Prostate gland (tissue), 2 donors: ENCODE data around the gene HTRA2. TPM values are rescaled to one million over a fixed set of nuclear protein-coding genes. Genes with fewer than 3 reads are reported as not detected.

Experiments
- DNase-seq: peaks from one replicate; pipeline ENCODE4 v3.0.0-alpha.2; 2019; ENCODE audit warnings: low spot score
- H3K27ac ChIP-seq, 2 donors: fragments of 200-600 bp; sonication (generic); 2 replicates each; pipeline ENCODE4 v1.5.1; 2017 to 2019
- H3K27me3 ChIP-seq: fragments of 200-600 bp; sonication (generic); replicated peaks from 2 replicates; pipeline ENCODE4 v1.5.1; 2019; ENCODE audit not compliant: insufficient read depth
- H3K36me3 ChIP-seq, 2 donors: fragments of 200-600 bp; sonication (generic); 1 replicate in 1 of 2; 2 replicates in 1 of 2; pipeline versions ENCODE4 v1.5.1 to v1.8.1; 2017 to 2019
- H3K4me1 ChIP-seq: fragments of 200-600 bp; sonication (generic); replicated peaks from 2 replicates; pipeline ENCODE4 v1.5.1; 2019
- H3K4me3 ChIP-seq, 2 donors: fragments of 200-600 bp; sonication (generic); 2 replicates each; pipeline ENCODE4 v1.5.1; 2017 to 2019
- H3K9me3 ChIP-seq: fragments of 200-600 bp; sonication (generic); 2 replicates; pipeline ENCODE4 v1.5.1; 2017
- POLR2A ChIP-seq: fragments of 450-650 bp; IDR thresholded peaks from one replicate; pipeline ENCODE4 v1.6.1; 2016; ENCODE audit warnings: antibody characterized with exemption, mild to moderate bottlenecking
- POLR2AphosphoS5 ChIP-seq: sonication (generic); formaldehyde crosslinking; IDR thresholded peaks from one replicate; pipeline ENCODE4 v1.6.1; 2017; ENCODE audit warnings: antibody characterized with exemption
- WGBS: methylation state at CpG from one replicate; pipeline ENCODE4 v1.1.5; 2018; 5-methylcytosine and 5-hydroxymethylcytosine counted together
- intact Hi-C: fragments of 100-400 bp; cut with DNase I; formaldehyde crosslinking; loops from one replicate; pipeline ENCODE4 v1.14.2; 2022
- total RNA-seq, 2 donors: library from RNA; depleted of rRNA; stranded (reverse); fragments of >200 nt; gene quantifications; one replicate each; pipeline ENCODE4 v1.1.0, GENCODE V29; 2016
- TF ChIP-seq, protein P1 (sequence below), 4 experiments: fragments of 200-600 bp in 2 of 4; fragments of 450-650 bp in 2 of 4; sonication (generic) in 2 of 4; IDR thresholded peaks; 1 replicate in 3 of 4; 2 replicates in 1 of 4; pipeline ENCODE4 v1.5.1; 2016 to 2019; ENCODE audit warnings: antibody characterized with exemption in 4 of 4, mild to moderate bottlenecking in 2 of 4, moderate library complexity in 2 of 4

The HTRA2 gene
- total RNA-seq, 2 donors from 2014 or later: 19.1 to 37.9 TPM

DNA sequence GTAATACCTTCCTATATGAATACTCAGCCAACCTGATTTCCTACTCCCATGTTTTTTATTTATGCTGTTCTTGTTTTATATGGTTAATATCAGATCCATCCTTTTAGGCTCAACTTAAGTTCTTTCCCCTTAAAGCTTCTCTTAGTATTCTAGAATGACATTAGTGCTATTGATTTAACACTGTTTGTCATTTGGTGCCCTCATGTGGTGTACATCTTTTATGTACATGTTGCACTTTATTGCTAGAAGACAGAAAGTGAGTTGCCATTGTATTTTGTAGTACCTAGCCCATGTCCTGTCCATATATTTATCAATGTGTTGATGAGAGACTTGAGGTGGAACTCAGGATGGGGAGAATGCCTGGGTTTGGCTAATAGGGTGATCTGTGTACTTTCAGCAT, 2.5 kb downstream of the HTRA2 start:
- H3K4me1 ChIP-seq: peaks cover 7% of the 10 kb centered on the region
- no peaks in the 10 kb centered on the region for H3K27me3 ChIP-seq
- TF ChIP-seq, protein P1, sequence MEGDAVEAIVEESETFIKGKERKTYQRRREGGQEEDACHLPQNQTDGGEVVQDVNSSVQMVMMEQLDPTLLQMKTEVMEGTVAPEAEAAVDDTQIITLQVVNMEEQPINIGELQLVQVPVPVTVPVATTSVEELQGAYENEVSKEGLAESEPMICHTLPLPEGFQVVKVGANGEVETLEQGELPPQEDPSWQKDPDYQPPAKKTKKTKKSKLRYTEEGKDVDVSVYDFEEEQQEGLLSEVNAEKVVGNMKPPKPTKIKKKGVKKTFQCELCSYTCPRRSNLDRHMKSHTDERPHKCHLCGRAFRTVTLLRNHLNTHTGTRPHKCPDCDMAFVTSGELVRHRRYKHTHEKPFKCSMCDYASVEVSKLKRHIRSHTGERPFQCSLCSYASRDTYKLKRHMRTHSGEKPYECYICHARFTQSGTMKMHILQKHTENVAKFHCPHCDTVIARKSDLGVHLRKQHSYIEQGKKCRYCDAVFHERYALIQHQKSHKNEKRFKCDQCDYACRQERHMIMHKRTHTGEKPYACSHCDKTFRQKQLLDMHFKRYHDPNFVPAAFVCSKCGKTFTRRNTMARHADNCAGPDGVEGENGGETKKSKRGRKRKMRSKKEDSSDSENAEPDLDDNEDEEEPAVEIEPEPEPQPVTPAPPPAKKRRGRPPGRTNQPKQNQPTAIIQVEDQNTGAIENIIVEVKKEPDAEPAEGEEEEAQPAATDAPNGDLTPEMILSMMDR (IDR thresholded peaks at IDR 0.05): peak in 2 of 4 experiments; percentile 31
- no peak for TF ChIP-seq POLR2A
- intact Hi-C loops: no loop called here
- no peak for DNase-seq
- H3K9me3 ChIP-seq: no peaks in the 10 kb centered on the region
- no peak overlapping the region for H3K4me3 ChIP-seq
- H3K36me3 ChIP-seq: no peaks in the 10 kb centered on the region
- H3K27ac ChIP-seq: no peak overlapping the region

DNA sequence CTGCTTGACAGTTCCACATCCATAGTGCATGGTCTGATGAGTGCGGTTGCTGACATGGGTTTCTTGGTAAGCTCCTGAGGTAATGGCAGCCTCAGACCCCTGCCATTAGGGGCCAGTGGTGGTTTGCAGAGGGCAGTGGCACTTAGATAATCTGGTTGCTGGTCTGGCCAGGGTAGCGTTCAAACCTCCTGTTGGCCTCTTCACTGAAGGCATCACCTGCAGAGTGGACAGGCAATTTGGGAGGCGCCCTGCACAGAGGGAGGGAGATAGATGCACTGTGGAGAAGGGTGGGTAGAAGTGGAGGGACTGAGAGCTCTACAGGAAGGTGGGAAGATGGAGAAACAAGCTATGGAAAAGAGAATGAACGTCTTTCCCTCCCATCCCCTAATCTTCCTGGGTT, 3.7 kb downstream of the HTRA2 start:
- 87% methylated on average over 4 of the region's 4 CpGs for WGBS
- Histone ChIP-seq H3K4me1 (peaks cover 5% of the 10 kb centered on the region), H3K4me3 (no peak overlapping the region), H3K27ac (no peak overlapping the region), H3K9me3 (no peaks in the 10 kb centered on the region), H3K27me3 (no peaks in the 10 kb centered on the region), H3K36me3 (no peaks in the 10 kb centered on the region)
- DNase-seq: no peak
- TF ChIP-seq POLR2A: no peak
- no peak for TF ChIP-seq POLR2AphosphoS5
- TF ChIP-seq, protein P1 (IDR thresholded peaks at IDR 0.05): no peak
- intact Hi-C loops: no loop called here

DNA sequence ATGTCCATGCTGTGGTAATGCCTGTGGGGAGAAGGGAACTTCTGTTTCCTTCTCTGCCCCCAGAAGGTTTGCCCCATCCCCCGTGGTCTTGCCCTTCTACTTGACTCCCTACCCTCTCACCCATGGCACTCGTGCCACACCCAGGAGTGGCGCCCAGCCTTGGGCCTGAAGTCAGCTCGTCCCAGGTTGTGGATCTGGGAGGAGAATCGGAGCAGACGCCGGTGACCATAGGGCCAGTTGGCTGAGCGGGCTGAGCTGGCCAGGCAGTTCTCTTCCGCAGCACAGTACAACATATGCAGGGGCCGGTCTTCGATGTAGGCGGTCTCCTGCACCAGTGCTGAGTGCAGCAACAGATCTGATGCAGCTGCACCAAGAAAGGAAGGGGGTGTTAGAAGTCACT, 4.7 kb downstream of the HTRA2 start:
- Histone ChIP-seq H3K27me3 (no peaks in the 10 kb centered on the region), H3K4me1 (no peaks in the 10 kb centered on the region), H3K27ac (no peak overlapping the region), H3K4me3 (no peak overlapping the region), H3K36me3 (no peaks in the 10 kb centered on the region), H3K9me3 (no peaks in the 10 kb centered on the region)
- 77% methylated on average over 12 of the region's 12 CpGs for WGBS
- intact Hi-C loops: no loop called here
- no peak for DNase-seq
- TF ChIP-seq POLR2A: no peak
- TF ChIP-seq, protein P1 (IDR thresholded peaks at IDR 0.05): no peak
- TF ChIP-seq POLR2AphosphoS5: no peak

DNA sequence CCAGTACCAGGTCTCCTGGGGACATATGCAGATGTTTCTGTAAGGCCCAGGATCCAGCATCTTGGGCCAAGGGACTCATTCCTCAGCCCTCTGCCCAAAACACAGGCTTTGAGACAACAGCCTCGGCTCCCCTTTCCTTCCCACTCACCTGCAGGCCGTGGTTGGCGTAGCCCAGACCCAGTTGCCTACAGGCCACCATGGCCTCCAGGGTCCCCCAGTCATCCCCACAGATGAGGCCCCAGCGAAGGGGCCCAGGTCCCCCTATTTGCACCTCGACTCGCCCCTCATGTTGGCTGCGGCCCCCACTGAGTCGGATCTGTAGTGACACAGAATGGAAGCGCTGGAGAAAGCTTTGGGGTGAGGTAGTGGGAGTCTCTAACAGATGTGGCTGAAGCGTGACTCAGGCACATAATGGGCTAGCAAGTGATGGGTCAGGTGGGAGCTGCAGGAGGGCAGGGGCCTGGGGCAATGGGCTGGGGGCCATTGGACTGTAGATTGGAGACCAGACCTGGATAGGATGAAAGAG, 5.8 kb downstream of the HTRA2 start:
- 89% methylated on average over 10 of the region's 10 CpGs for WGBS
- Histone ChIP-seq H3K4me3 (no peak overlapping the region), H3K9me3 (no peaks in the 10 kb centered on the region), H3K27ac (no peak overlapping the region), H3K36me3 (no peaks in the 10 kb centered on the region), H3K4me1 (no peaks in the 10 kb centered on the region), H3K27me3 (no peaks in the 10 kb centered on the region)
- TF ChIP-seq POLR2A (no peak), POLR2AphosphoS5 (no peak)
- TF ChIP-seq, protein P1 (IDR thresholded peaks at IDR 0.05): no peak
- no peak for DNase-seq
- intact Hi-C loops: no loop called here

DNA sequence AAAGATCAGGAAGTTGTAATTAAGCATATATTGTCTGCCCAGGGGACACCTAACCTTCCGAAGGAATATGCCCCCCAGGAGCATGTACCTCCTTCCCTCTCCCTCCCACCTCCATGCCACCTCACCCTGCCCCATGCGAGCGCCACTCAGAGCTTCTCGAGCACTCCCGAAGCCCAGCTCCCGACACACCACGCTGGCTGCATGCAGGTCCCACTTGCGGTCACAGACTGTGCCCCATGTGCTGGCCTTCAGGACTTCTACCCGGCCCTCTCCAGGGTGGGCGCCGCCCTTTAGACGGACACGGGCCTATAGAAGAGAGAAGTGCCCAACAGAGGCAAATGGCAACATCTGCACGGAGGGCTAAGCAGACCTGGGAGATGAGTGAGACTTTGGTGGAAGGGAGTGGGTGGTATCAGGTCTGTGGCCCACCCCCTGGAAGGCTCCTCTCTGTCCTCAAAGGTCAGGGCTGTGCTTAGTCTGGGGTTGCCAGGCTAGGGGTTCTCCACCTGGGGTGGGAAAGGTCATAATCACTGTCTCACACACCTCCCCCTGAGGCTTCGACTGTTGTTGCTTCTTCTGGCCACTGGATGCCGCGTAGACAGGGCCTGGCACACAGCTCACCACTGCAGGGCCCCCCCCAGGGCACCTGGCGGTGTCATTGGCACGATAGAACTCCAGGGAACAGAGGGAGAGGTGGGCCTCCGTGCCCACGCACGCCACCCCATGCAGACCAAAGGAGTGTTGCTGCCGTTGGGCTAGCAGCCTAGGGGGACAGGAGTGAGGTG, 6.6 kb downstream of the HTRA2 start:
- H3K4me3 ChIP-seq: no peak overlapping the region
- no peaks in the 10 kb centered on the region for H3K4me1 ChIP-seq
- DNase-seq: no peak
- WGBS: 84% methylated on average over 21 of the region's 23 CpGs
- TF ChIP-seq, protein P1 (IDR thresholded peaks at IDR 0.05): no peak
- no peak for TF ChIP-seq POLR2AphosphoS5
- TF ChIP-seq POLR2A: no peak
- H3K27ac ChIP-seq: no peak overlapping the region
- no peaks in the 10 kb centered on the region for H3K9me3 ChIP-seq
- H3K36me3 ChIP-seq: no peaks in the 10 kb centered on the region
- H3K27me3 ChIP-seq: no peaks in the 10 kb centered on the region
- intact Hi-C loops: no loop called here
